ENCODE measurements around the gene LAIR1.
"Not testable (repeated sequence)": the region's sequence is repeated elsewhere in the genome, so short reads cannot be mapped to it uniquely, and the experiment has no call there.

The LAIR1 gene

DNA sequence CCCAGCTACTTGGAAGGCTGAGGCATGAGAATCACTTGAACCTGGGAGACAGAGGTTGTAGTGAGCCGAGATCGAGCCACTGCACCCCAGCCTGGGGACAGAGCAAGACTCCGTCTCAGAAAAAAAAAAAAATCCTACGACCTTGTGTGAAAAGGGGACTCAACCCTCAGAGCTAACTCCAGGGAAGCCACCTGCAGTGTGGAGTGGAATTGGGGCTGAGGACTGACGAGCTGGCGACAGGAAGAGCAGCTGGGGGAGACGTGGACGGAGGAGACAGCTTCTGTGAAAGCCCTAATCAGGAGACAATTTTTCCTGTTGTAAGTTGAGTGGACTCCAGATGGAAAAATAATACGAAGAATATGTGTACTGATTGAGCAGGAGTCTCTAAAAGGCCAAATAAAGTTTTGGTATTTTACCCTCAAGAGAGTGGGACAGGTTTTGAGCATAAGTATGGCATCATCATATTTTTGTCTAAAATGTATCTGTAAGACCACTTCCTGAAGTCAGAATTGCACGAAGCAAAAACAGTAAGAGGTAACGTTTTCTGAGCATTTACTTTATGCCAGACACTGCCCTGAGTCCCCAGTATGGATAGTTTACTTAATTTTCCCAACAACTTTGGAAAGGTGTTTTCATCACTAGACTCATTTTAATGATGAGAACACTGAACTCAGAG is 12.0 kb upstream of the LAIR1 start:
- DNase-seq (ENCODE audit: low spot score) = no peak

GRCh38 chr19:54375181-54375938 is 10.6 kb upstream of the LAIR1 start:
- not testable (repeated sequence) for DNase-seq (ENCODE audit: low spot score)

DNA sequence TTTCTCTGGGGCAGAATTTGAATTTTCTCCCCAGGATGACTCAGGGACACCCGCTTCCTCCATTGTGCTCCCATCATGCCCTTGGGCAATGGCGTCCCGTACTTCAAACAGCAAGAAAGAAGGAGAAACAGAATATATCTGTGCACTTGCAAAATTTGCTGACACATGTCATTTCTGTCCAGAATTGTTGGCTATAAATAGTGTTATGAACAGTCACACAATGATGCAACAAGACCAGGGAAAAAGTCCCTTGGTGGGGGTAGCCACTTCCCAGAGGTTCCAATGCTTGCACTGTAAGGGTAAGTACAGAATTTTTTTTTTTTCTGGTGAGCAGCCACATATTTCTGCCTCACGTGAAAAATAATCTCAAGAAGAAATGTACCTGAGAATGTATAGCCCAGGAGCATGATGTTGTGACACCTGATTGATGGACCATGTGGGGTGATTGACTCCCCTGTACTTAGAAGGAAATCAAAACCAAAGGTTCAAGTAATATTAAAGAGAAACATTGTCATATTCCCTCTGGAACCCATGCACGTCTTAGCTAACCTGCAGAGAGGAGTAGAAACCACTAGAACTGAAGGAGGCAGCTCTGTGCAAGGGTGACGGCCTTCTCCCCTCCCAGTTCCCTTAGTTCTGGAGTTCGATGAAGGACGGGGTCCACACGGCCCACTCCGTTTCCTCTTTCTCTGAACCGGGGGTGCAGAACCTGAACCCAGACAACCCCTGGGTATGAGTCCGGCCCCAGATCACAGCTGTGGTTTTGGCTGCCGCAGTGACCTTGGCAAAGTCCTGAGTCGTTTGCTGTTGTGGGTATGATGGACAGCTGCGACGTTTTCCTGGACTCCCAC is 9.3 kb upstream of the LAIR1 start:
- no peak for DNase-seq (ENCODE audit: low spot score)

DNA sequence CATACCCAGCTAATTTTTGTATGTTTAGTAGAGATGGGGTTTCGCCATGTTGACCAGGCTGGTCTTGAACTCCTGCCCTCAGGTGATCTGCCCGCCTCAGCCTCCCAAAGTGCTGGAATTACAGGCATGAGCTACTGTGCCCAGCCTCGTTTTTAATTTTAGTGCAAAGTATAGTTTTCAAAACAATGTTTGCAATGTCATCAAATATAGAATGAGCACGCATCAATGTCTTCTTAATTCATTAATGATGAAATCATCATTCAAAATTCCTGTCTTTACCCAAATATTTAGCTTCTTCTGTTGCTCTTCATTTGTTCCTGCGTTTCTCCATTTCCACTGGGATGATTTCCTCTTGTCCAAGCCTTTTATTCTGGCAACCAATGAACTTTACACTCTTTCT is 6.7 kb upstream of the LAIR1 start:
- DNase-seq (ENCODE audit: low spot score) = not testable (repeated sequence)

DNA sequence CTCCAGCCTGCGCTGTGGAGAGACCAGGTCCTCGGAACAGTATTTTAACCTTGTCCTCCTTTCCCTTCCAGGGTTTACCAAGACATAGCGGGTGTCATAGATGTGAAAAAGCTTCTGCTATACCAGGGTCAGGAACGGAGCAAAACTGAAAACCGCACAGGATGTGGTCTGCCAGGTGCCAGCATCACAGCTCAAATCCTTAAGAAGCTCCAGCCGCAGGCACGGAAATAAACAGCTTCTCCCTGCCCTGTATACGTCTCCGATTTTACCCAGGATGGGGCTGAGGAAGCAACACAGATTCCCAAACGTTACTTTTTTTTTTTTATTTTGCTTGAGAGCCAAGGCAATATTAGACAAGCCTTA is 5.7 kb upstream of the LAIR1 start:
- DNase-seq (ENCODE audit: low spot score) = not testable (repeated sequence)

DNA sequence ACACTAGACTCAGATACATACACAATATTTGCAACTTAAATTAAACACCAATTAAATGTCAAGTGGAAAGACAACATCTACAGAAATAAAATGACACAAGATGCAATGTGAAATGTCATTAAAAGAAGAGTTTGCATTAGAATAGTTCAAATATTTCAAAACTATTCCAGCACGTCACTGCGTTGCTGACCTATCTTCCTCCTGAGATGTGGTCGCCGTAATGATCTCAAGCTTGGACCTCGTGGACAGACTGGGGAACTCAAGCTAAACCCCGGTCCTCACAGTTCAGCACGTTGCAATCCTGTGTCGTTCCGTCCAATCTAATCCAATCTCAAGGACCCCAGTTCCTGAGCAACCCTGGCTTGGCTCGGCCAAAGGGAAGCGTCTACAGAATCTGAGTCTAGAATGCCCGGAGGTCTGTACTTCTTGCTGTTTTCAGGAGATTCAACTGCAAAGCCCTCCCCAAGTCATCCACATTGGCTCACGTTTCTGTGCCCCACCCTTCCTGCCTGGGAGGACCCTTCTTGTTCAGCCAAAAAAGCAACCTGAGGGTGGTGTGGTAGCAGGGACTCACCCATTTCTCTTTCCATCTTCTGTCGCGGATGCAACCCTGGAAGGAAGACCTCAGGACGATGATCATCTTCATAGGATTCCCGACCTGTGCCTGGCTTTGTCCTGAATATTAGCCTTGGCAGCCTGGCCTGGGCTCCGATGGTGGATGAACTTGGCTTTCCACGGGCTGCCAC is 5.1 kb upstream of the LAIR1 start:
- DNase-seq (ENCODE audit: low spot score) = not testable (repeated sequence)

GRCh38 chr19:54369082-54369687 is 4.5 kb upstream of the LAIR1 start:
- DNase-seq (ENCODE audit: low spot score) = no peak

DNA sequence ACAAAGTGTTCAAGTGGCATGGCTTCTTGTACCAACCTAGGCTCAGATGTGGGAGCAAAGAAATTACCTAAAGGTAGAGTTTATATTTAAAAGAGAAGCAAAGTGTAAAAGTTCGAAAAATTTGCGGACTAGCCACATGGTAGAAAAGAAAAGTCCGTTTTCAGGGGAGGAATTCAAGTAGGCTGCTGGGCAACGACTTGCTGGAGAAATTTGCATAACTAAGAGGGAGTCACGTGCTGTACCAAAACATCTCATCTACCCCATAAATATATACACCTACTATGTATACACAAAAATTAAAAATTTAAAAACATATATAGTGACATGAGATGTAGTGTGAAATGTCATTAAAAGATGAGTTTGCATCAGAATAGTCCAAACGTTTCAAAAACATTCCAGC is 2.1 kb upstream of the LAIR1 start:
- DNase-seq (ENCODE audit: low spot score) = no peak

- not testable (repeated sequence) for DNase-seq (ENCODE audit: low spot score)
These were observed 1.1 kb upstream of the LAIR1 start for GRCh38 chr19:54365798-54366197.

GRCh38 chr19:54361680-54362422 is 2.9 kb downstream of the LAIR1 start:
- not testable (repeated sequence) for DNase-seq (ENCODE audit: low spot score)

DNA sequence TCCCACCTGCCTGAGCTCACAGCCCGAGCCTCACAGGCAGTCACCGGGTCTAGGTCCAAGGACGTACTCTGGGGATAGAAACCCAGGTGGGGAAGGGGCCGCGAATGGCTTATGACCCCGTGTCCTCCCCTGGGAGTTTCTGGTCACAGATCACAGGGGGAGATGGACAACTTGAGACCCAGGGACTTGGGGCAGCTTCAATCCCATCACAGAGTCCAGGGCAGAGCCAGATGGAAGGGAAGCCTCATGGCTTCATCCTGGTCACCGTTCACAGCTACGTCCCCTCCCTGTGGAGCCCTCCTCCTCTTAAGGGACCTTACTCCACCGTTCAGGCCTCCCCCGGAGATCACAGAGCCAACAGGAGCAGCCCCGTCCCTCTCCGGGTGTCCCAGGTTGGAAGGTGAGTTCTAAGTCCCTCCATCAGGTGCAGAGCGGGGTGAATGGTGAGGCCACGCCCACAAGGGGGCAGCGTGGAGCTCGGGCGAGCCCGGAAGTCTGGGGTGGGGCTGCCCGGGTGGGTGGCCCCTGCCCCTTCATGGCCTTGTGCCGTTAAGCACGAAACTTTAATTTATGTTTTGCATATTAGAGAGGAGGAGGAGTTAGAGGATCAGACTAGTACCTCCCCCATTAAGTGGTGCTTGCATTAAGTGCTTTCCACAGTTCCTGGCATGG is 5.4 kb downstream of the LAIR1 start:
- not testable (repeated sequence) for DNase-seq (ENCODE audit: low spot score)

- DNase-seq (ENCODE audit: low spot score) = no peak
These were observed 7.3 kb downstream of the LAIR1 start for GRCh38 chr19:54357381-54357780.

DNA sequence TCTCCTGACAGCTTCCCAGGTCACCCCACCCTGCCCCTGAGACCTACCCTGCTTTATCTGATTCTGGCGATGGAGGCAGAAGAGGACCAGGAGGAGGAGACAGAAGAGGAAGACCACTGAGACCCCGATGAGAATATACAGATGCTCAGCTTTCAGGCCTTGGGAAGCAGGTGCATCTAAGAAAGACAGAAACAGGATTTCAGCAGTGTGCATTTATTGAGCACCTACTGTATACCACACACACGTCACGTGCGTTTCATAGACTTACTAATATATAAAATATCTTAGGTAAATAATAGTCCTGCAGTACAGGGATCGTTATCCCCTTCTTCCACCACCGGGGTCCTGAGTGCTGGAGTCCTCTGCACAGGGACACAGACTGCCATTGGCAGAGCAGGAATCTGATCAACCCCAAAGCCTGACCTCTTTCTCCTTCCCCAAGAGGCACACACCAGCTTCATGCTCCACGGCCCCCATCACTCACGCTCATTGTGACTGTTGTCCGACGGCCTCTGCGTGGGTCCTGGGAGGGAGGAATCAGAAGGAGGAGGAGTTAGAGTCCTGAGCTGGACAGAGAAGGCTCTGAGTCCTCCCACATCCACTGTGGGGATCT is 8.2 kb downstream of the LAIR1 start:
- no peak for DNase-seq (ENCODE audit: low spot score)

GRCh38 chr19:54355675-54356074 is 9.1 kb downstream of the LAIR1 start:
- DNase-seq (ENCODE audit: low spot score) = no peak

DNA sequence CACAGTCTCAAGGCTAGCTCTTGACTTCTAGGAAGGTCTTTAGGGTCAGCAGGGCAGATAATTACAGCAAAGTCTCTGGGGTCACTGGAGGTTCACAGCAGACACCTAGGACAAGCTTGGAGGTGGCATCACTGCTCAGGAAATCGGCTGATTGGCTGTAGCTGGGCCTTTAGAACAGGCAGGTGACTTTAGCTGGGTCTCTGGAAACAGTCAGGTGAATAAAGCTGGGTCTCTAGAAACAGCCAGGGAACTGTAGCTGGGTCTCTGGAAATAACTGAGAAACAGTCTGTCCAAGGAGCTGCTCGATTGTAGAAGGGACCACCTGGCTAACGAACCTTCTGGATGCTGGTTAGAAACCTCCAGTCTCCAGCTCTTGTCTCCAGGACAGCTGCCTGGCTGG is 10.0 kb downstream of the LAIR1 start:
- no peak for DNase-seq (ENCODE audit: low spot score)

- no peak for DNase-seq (ENCODE audit: low spot score)
These were observed 12.2 kb downstream of the LAIR1 start for GRCh38 chr19:54352546-54352945.

GRCh38 chr19:54352041-54352440 is 12.7 kb downstream of the LAIR1 start:
- DNase-seq (ENCODE audit: low spot score) = no peak

DNA sequence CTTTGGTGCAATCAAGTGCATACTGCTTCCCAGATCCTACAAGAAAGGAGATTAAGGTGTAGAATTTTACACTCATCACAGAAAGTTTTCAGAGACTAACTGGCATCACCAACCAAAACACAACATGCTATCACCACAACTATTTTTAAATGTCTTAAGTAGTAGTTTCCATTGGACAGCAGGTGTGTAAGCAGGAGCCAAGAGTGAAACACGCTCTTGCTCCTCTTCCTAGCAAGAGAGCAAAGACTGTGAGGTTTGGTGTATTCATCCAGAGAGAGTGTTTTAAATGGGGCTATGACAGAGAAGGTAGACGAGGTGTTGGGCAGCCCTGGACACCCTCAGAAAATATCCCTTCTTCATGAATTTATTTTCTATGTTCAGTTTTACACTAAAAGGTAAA is 13.3 kb downstream of the LAIR1 start:
- DNase-seq (ENCODE audit: low spot score) = no peak

- no peak for DNase-seq (ENCODE audit: low spot score)
These were observed 18.8 kb downstream of the LAIR1 start for GRCh38 chr19:54345938-54346386.

DNA sequence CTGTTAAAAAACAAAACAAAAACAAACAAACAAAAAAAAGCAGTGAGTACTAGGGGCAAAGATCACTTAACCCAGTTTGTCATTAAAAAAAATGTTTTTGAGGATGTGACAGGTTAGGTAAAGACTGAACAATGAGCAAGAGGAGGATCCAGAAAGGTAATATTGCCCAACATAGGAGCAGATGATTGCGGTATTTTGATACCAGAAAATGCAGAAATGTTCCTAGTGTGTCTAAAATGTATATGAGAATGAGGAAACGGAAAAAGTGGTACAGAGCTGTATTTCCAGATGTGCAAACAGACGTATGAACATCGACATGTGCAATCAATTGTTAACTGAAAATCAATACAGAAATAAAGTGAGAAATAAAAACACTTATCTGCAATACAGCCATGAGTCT is 20.9 kb downstream of the LAIR1 start:
- DNase-seq (ENCODE audit: low spot score) = no peak
